ENCODE results near the gene METTL15. TPM values are rescaled to one million over a fixed set of nuclear protein-coding genes. Genes with fewer than 3 reads are reported as not detected.
"Not testable (repeated sequence)": the region's sequence is repeated elsewhere in the genome, so short reads cannot be mapped to it uniquely, and the experiment has no call there.

METTL15 gene
- total RNA-seq, 4 donors from 2014 or later = 8.5 to 41.1 (median 17.0) TPM

- intact Hi-C loops (cut with DNase I; ENCODE audit: low total_unique reads) = no loop called here
- Histone ChIP-seq H3K4me1 (no peaks in the 10 kb centered on the region), H3K27me3 (no peaks in the 10 kb centered on the region), H3K36me3 (no peaks in the 10 kb centered on the region), H3K9me3 (no peaks in the 10 kb centered on the region), H3K4me3 (no peak overlapping the region), H3K27ac (no peak overlapping the region)
- DNase-seq = no peak
- no peak for TF ChIP-seq POLR2A (IDR thresholded peaks at IDR 0.05)
- TF ChIP-seq, protein P1, sequence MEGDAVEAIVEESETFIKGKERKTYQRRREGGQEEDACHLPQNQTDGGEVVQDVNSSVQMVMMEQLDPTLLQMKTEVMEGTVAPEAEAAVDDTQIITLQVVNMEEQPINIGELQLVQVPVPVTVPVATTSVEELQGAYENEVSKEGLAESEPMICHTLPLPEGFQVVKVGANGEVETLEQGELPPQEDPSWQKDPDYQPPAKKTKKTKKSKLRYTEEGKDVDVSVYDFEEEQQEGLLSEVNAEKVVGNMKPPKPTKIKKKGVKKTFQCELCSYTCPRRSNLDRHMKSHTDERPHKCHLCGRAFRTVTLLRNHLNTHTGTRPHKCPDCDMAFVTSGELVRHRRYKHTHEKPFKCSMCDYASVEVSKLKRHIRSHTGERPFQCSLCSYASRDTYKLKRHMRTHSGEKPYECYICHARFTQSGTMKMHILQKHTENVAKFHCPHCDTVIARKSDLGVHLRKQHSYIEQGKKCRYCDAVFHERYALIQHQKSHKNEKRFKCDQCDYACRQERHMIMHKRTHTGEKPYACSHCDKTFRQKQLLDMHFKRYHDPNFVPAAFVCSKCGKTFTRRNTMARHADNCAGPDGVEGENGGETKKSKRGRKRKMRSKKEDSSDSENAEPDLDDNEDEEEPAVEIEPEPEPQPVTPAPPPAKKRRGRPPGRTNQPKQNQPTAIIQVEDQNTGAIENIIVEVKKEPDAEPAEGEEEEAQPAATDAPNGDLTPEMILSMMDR (IDR thresholded peaks at IDR 0.05) = no peak
Observed at GRCh38 chr11:28257761-28258160, 149.6 kb downstream of the METTL15 start.

GRCh38 chr11:28259177-28259843 lies 151.1 kb downstream of the METTL15 start:
- Histone ChIP-seq H3K4me1 (no peaks in the 10 kb centered on the region), H3K36me3 (no peaks in the 10 kb centered on the region), H3K27me3 (no peaks in the 10 kb centered on the region), H3K9me3 (no peaks in the 10 kb centered on the region), H3K27ac (no peak overlapping the region), H3K4me3 (no peak overlapping the region)
- TF ChIP-seq, protein P1 (IDR thresholded peaks at IDR 0.05) = no peak
- no peak for TF ChIP-seq POLR2A (IDR thresholded peaks at IDR 0.05)
- intact Hi-C loops (cut with DNase I; ENCODE audit: low total_unique reads) = no loop called here
- no peak for DNase-seq

- no peaks in the 10 kb centered on the region for H3K4me1 ChIP-seq
- H3K36me3 ChIP-seq = no peaks in the 10 kb centered on the region
- TF ChIP-seq, protein P1 (IDR thresholded peaks at IDR 0.05) = no peak
- TF ChIP-seq POLR2A (IDR thresholded peaks at IDR 0.05) = no peak
- DNase-seq = no peak
- H3K4me3 ChIP-seq = no peak overlapping the region
- H3K27me3 ChIP-seq = no peaks in the 10 kb centered on the region
- H3K9me3 ChIP-seq = no peaks in the 10 kb centered on the region
- intact Hi-C loops (cut with DNase I; ENCODE audit: low total_unique reads) = no loop called here
- H3K27ac ChIP-seq = no peak overlapping the region
Observed at GRCh38 chr11:28268925-28269324, 160.7 kb downstream of the METTL15 start.

DNA sequence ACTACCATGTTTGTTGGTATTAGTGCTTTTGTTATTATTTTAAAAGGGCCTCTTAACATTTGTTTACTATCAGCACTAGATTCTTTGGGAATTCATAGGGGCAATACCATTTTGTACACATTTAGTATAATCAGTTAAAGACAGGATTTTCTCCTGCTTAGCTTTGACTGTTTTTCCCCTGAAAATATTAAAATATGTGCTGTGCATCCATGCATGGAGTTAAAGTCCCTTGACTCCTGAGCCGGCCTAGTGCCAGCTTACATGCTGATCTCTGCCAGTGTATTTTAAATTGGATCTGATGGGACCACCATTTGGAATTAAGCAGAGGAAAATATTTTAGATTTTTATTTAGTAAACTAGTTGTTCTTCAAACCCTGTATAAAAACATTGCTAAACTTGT lies 161.4 kb downstream of the METTL15 start:
- Histone ChIP-seq H3K27me3 (no peaks in the 10 kb centered on the region), H3K4me3 (no peak overlapping the region), H3K9me3 (no peaks in the 10 kb centered on the region), H3K4me1 (no peaks in the 10 kb centered on the region), H3K27ac (no peak overlapping the region), H3K36me3 (no peaks in the 10 kb centered on the region)
- intact Hi-C loops (cut with DNase I; ENCODE audit: low total_unique reads) = no loop called here
- no peak for DNase-seq
- TF ChIP-seq, protein P1 (IDR thresholded peaks at IDR 0.05) = no peak
- TF ChIP-seq POLR2A (IDR thresholded peaks at IDR 0.05) = no peak

GRCh38 chr11:28272247-28272646 lies 164.1 kb downstream of the METTL15 start:
- H3K4me3 ChIP-seq; H3K27ac ChIP-seq; H3K36me3 ChIP-seq; DNase-seq; H3K27me3 ChIP-seq; H3K9me3 ChIP-seq; intact Hi-C loops (cut with DNase I; ENCODE audit: low total_unique reads); H3K4me1 ChIP-seq: not testable (repeated sequence)

GRCh38 chr11:28274216-28274615 lies 166.0 kb downstream of the METTL15 start:
- TF ChIP-seq, protein P1 (IDR thresholded peaks at IDR 0.05) = no peak
- no peak for TF ChIP-seq POLR2A (IDR thresholded peaks at IDR 0.05)
- no peaks in the 10 kb centered on the region for H3K27me3 ChIP-seq
- intact Hi-C loops (cut with DNase I; ENCODE audit: low total_unique reads) = no loop called here

More at GRCh38 chr11:28274216-28274615, 166.0 kb downstream of the METTL15 start:
- no peak for DNase-seq
- Histone ChIP-seq H3K27ac (no peak overlapping the region), H3K4me1 (no peaks in the 10 kb centered on the region), H3K4me3 (no peak overlapping the region), H3K9me3 (no peaks in the 10 kb centered on the region), H3K36me3 (no peaks in the 10 kb centered on the region)

Measured in uterus (tissue), 4 donors.